IMR-90 (cell line): Measurements from ENCODE around the gene ZCCHC7. TPM values are rescaled to one million over a fixed set of nuclear protein-coding genes. Genes with fewer than 3 reads are reported as not detected.

Source experiments
- ATAC-seq: fragments of 200-7000 bp; cut with Tn5 transposase; 2 replicates; pipeline ENCODE4 v1.9.1; 2020; ENCODE audit warnings: low read depth, mild to moderate bottlenecking, moderate library complexity
- BruUV-seq: library from RNA; stranded (reverse); fragments of 400-500 nt; replicated peaks from 2 replicates; lab custom pipeline; 2021; lab: Mats Ljungman, UMichigan
- CTCF ChIA-PET: fragments of 300-600 bp; formaldehyde crosslinking; extraction: SDS; loops from one replicate; lab custom pipeline; 2021; ENCODE audit warnings: antibody characterized with exemption; lab: Yijun Ruan, JAX
- POLR2A ChIA-PET: fragments of 300-600 bp; sonication (Branson Sonifier 250); formaldehyde crosslinking; loops from one replicate; lab custom pipeline; 2022; ENCODE audit warnings: antibody characterized with exemption; ENCODE audit not compliant: unreplicated experiment; lab: Charles Lee
- DNase-seq: peaks from one replicate; pipeline ENCODE4 v3.0.0; 2013
- H2AFZ ChIP-seq: replicated peaks from 2 replicates; pipeline ENCODE3; 2013; ENCODE audit warnings: low read length, mild to moderate bottlenecking; ENCODE audit not compliant: poor library complexity
- H2AK5ac ChIP-seq: 2 replicates; pipeline ENCODE4 v1.6.1; 2013; ENCODE audit warnings: low read depth, low read length, inconsistent platforms
- H2AK9ac ChIP-seq: replicated peaks from 2 replicates; pipeline ENCODE3; 2013; ENCODE audit warnings: mild to moderate bottlenecking, low read depth, low read length, moderate library complexity; ENCODE audit not compliant: poor library complexity
- H2BK120ac ChIP-seq: 2 replicates; pipeline ENCODE4 v1.6.1; 2013; ENCODE audit warnings: low read depth, low read length, inconsistent platforms
- H2BK15ac ChIP-seq: 3 replicates; pipeline ENCODE4 v1.6.1; 2013; ENCODE audit warnings: low read depth, low read length, inconsistent platforms
- H2BK20ac ChIP-seq: 2 replicates; pipeline ENCODE4 v1.6.1; 2013; ENCODE audit warnings: low read depth, mild to moderate bottlenecking, inconsistent platforms, low read length, moderate library complexity
- H2BK5ac ChIP-seq: 2 replicates; pipeline ENCODE4 v1.6.1; 2013; ENCODE audit warnings: mild to moderate bottlenecking, low read depth, low read length, inconsistent platforms; ENCODE audit not compliant: poor library complexity, severe bottlenecking
- H3K14ac ChIP-seq: replicated peaks from 2 replicates; pipeline ENCODE4 v1.6.1; 2013; ENCODE audit warnings: low read depth, low read length, inconsistent platforms
- H3K18ac ChIP-seq: 2 replicates; pipeline ENCODE4 v1.6.1; 2013; ENCODE audit warnings: low read depth, low read length, control low read depth
- H3K23ac ChIP-seq: 2 replicates; pipeline ENCODE4 v1.6.1; 2013; ENCODE audit warnings: low read depth, low read length, inconsistent platforms
- H3K27ac ChIP-seq: 2 replicates; pipeline ENCODE4 v1.5.1; 2013; ENCODE audit warnings: mild to moderate bottlenecking, control low read depth, low read length; ENCODE audit not compliant: insufficient read depth
- H3K27me3 ChIP-seq: 2 replicates; pipeline ENCODE4 v1.6.1; 2013; ENCODE audit warnings: low read length; ENCODE audit not compliant: control insufficient read depth, insufficient read depth
- H3K36me3 ChIP-seq: 2 replicates; pipeline ENCODE4 v1.6.1; 2013; ENCODE audit warnings: low read length, mixed read lengths; ENCODE audit not compliant: control insufficient read depth, insufficient read depth
- H3K4ac ChIP-seq: 2 replicates; pipeline ENCODE4 v1.6.1; 2013; ENCODE audit warnings: low read depth, low read length, inconsistent platforms
- H3K4me1 ChIP-seq: 2 replicates; pipeline ENCODE4 v1.6.1; 2013; ENCODE audit warnings: low read length, mixed read lengths; ENCODE audit not compliant: control insufficient read depth, insufficient read depth
- H3K4me2 ChIP-seq: 2 replicates; pipeline ENCODE4 v1.6.1; 2013; ENCODE audit warnings: low read depth, mild to moderate bottlenecking, control low read depth, low read length, moderate library complexity
- H3K4me3 ChIP-seq: 2 replicates; pipeline ENCODE4 v1.5.1; 2013; ENCODE audit warnings: low read depth, mild to moderate bottlenecking, control low read depth, low read length, moderate library complexity; ENCODE audit not compliant: insufficient read depth
- H3K56ac ChIP-seq: 2 replicates; pipeline ENCODE4 v1.6.1; 2013; ENCODE audit warnings: low read length, inconsistent platforms; ENCODE audit not compliant: insufficient read depth; ENCODE audit errors: extremely low read depth
- H3K79me1 ChIP-seq, 2 experiments: 2 replicates each; pipeline ENCODE4 v1.6.1; 2013; ENCODE audit warnings: low read length in 2 of 2, inconsistent platforms in 1 of 2, low read depth in 1 of 2
- H3K9ac ChIP-seq: 2 replicates; pipeline ENCODE4 v1.6.1; 2013; ENCODE audit warnings: low read depth, low read length, control low read depth
- H3K9me1 ChIP-seq: 2 replicates; pipeline ENCODE4 v1.6.1; 2013; ENCODE audit warnings: low read length, inconsistent platforms; ENCODE audit not compliant: insufficient read depth
- H3K9me3 ChIP-seq: 2 replicates; pipeline ENCODE4 v1.6.1; 2013; ENCODE audit warnings: low read length; ENCODE audit not compliant: control insufficient read depth, insufficient read depth
- H4K20me1 ChIP-seq: 2 replicates; pipeline ENCODE4 v1.6.1; 2013; ENCODE audit warnings: low read length, inconsistent platforms; ENCODE audit not compliant: insufficient read depth
- H4K5ac ChIP-seq: 2 replicates; pipeline ENCODE4 v1.6.1; 2013; ENCODE audit warnings: mild to moderate bottlenecking, low read depth, low read length, control low read depth
- H4K8ac ChIP-seq, 2 experiments: 2 replicates each; pipeline ENCODE4 v1.6.1; 2013; ENCODE audit warnings: low read depth in 2 of 2, low read length in 2 of 2, control low read depth in 1 of 2, inconsistent platforms in 1 of 2
- H4K91ac ChIP-seq: 2 replicates; pipeline ENCODE4 v1.6.1; 2013; ENCODE audit warnings: low read depth, low read length, inconsistent platforms; ENCODE audit not compliant: insufficient read depth
- BHLHE40 ChIP-seq: fragments of 150-350 bp; IDR thresholded peaks from 2 replicates; pipeline ENCODE4 v1.6.1; 2016; ENCODE audit warnings: mild to moderate bottlenecking, low read depth, low read length
- CEBPB ChIP-seq: IDR thresholded peaks from 2 replicates; pipeline ENCODE4 v1.6.1; 2012; ENCODE audit warnings: low read depth, low read length, improper control_type of control experiment
- CHD1 ChIP-seq: IDR thresholded peaks from 2 replicates; pipeline ENCODE4 v1.6.1; 2012; ENCODE audit warnings: low read depth, low read length, improper control_type of control experiment
- FOS ChIP-seq: fragments of 150-350 bp; IDR thresholded peaks from 2 replicates; pipeline ENCODE4 v1.6.1; 2016; ENCODE audit warnings: low read depth, low read length
- MAFK ChIP-seq: IDR thresholded peaks from 2 replicates; pipeline ENCODE4 v1.6.1; 2012; ENCODE audit warnings: low read depth, low read length, improper control_type of control experiment
- MXI1 ChIP-seq: IDR thresholded peaks from 2 replicates; pipeline ENCODE4 v1.6.1; 2012; ENCODE audit warnings: low read depth, mild to moderate bottlenecking, low read length, moderate library complexity, borderline replicate concordance
- RCOR1 ChIP-seq: IDR thresholded peaks from 2 replicates; pipeline ENCODE4 v1.6.1; 2012; ENCODE audit warnings: mild to moderate bottlenecking, low read length, improper control_type of control experiment; ENCODE audit not compliant: insufficient replicate concordance
- RFX5 ChIP-seq: IDR thresholded peaks from 2 replicates; pipeline ENCODE4 v1.8.0; 2012; ENCODE audit warnings: low read depth, mild to moderate bottlenecking, low read length, moderate library complexity
- SMC3 ChIP-seq: fragments of 150-350 bp; IDR thresholded peaks from 2 replicates; pipeline ENCODE4 v1.6.1; 2016; ENCODE audit warnings: low read depth, mild to moderate bottlenecking, antibody characterized with exemption, low read length, moderate library complexity
- USF2 ChIP-seq: fragments of 150-350 bp; IDR thresholded peaks from 2 replicates; pipeline ENCODE4 v1.6.1; 2017; ENCODE audit warnings: mild to moderate bottlenecking, antibody characterized with exemption, low read length, low read depth
- WGBS, 2 experiments: methylation state at CpG; one replicate each; pipeline versions ENCODE4 v1.1.5 to v1.1.7; 2013; ENCODE audit warnings: missing lambda C conversion rate in 2 of 2; ENCODE audit not compliant: insufficient read length in 1 of 2; ENCODE audit errors: extremely low coverage in 2 of 2; 5-methylcytosine and 5-hydroxymethylcytosine counted together
- dilution Hi-C: fragments of 300-500 bp; cut with HindIII; formaldehyde crosslinking; loops from one replicate; pipeline ENCODE4 v1.14.3; 2018; ENCODE audit warnings: low sequenced_read_pairs; ENCODE audit not compliant: unreplicated experiment
- in situ Hi-C: fragments of 300-500 bp; cut with MboI; formaldehyde crosslinking; loops from 3 replicates; pipeline ENCODE4 v1.14.3; 2019; ENCODE audit warnings: low sequenced_read_pairs, inconsistent platforms, mixed read lengths
- intact Hi-C: fragments of 100-400 bp; cut with micrococcal nuclease; formaldehyde crosslinking; loops from 2 replicates; pipeline ENCODE4 v1.10.0; 2022
- polyA plus RNA-seq, 3 experiments: library from polyadenylated mRNA; depleted of rRNA; stranded (reverse); fragments of >200 nt; gene quantifications; 2 replicates each; pipeline ENCODE4 v1.2.3, GENCODE V29; 2012; ENCODE audit warnings: low replicate concordance in 1 of 3
- total RNA-seq: library from RNA; depleted of rRNA; stranded (reverse); fragments of >200 nt; gene quantifications from 2 replicates; pipeline ENCODE4 v1.2.3, GENCODE V29; 2012

The ZCCHC7 gene
- total and polyA plus RNA-seq, 2 of the 4 experiments (the other 2 are of a cell fraction): 13.6 to 28.7 TPM

- TF ChIP-seq FOS: no peak
- no peak for TF ChIP-seq CEBPB
- no peak for TF ChIP-seq USF2
Measured at GRCh38 chr9:37210737-37211523, 90.6 kb downstream of the ZCCHC7 start (continued).

GRCh38 chr9:37212435-37212834, 92.1 kb downstream of the ZCCHC7 start:
- H3K36me3 ChIP-seq: peaks cover 2% of the 10 kb centered on the region; the same call in 1 of the 2 replicates
- no peak overlapping the region for H4K91ac ChIP-seq
- no CpG with 5 or more reads among the region's 2 CpGs for WGBS, 2 experiments
- H3K4me2 ChIP-seq: no peak overlapping the region
- no peak overlapping the region for H2AK9ac ChIP-seq
- no peak overlapping the region for H3K56ac ChIP-seq
- no peak overlapping the region for H3K4me3 ChIP-seq
- H3K23ac ChIP-seq: no peak overlapping the region
- TF ChIP-seq CHD1 (no peak), RCOR1 (no peak), MAFK (no peak), SMC3 (no peak), MXI1 (no peak), BHLHE40 (no peak), USF2 (no peak), RFX5 (no peak)
- H2BK15ac ChIP-seq: no peak overlapping the region
- no peak for ATAC-seq
- DNase-seq: no peak
- in situ Hi-C loops: no loop called here
- H3K18ac ChIP-seq: no peak overlapping the region
- H3K14ac ChIP-seq: no peak overlapping the region
- intact Hi-C loops: loop anchor here (10.0 kb wide), 1 partner anchor 62 kb away; no protein-coding TSS in a partner anchor
- dilution Hi-C loops: no loop called here
- no peak overlapping the region for H3K4ac ChIP-seq
- no TSS peak for BruUV-seq
- H3K9ac ChIP-seq: no peak overlapping the region
- H3K9me1 ChIP-seq: no peaks in the 10 kb centered on the region
- H2AFZ ChIP-seq: no peak overlapping the region
- H3K27me3 ChIP-seq: no peaks in the 10 kb centered on the region
- H2BK120ac ChIP-seq: no peak overlapping the region
- no peak overlapping the region for H2BK20ac ChIP-seq
- no peaks in the 10 kb centered on the region for H3K9me3 ChIP-seq
- no peak overlapping the region for H2AK5ac ChIP-seq
- ChIA-PET POLR2A (no interaction called here), CTCF (no interaction called here)
- no peaks in the 10 kb centered on the region for H3K4me1 ChIP-seq
- H3K27ac ChIP-seq: no peak overlapping the region
- no peaks in the 10 kb centered on the region; a peak in 1 of 4 replicates for H3K79me1 ChIP-seq
- no peak overlapping the region for H4K8ac ChIP-seq
- no peaks in the 10 kb centered on the region for H4K20me1 ChIP-seq
- no peak overlapping the region for H4K5ac ChIP-seq
- H2BK5ac ChIP-seq: no peak overlapping the region
